ENCODE data around the gene RETSAT.

DNA sequence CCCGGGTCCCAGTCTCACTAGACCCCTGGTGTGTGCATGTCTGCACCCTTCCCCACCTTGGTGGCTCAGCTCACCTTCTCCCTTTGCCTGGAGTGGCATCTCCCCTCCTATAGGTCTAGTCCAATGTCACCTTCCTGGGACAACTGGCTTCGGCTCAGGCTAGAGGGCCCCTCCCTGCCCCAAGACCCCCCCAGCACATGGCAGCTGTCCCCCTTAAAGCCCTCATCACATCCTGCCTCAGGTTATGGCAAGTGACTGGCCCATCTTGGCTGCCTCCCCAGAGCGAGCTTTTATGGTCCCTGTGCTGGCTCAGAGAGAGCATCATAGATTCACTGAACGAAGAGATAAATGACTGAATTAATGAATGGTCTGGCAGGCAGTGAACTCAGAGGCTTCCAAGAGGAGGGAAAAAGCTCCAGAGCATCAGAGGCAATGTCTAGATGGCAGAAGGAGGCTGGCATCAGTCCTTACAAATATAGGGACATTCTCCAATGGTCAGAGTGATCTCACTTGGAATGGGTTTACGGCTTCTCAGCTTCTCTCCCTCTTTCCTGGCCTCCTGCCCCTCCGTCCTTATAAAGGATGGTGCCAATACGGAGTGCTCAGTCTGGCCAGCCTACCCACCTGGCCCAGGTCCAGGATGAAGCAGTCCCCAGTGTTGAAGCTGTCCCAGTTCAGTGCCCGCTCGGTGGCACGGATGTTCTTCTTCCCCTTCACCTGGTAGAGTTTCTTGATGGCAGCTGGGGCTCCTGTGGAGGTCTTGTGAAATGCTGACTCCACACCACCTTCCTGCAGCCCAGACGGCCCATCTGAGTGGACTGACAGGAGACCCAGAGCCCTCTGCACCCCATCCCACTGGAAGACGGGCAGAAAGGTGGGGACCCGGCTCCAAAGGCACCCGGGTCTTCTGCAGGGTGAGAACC lies 46.5 kb upstream of the RETSAT start:
- TF ChIP-seq, protein P1, sequence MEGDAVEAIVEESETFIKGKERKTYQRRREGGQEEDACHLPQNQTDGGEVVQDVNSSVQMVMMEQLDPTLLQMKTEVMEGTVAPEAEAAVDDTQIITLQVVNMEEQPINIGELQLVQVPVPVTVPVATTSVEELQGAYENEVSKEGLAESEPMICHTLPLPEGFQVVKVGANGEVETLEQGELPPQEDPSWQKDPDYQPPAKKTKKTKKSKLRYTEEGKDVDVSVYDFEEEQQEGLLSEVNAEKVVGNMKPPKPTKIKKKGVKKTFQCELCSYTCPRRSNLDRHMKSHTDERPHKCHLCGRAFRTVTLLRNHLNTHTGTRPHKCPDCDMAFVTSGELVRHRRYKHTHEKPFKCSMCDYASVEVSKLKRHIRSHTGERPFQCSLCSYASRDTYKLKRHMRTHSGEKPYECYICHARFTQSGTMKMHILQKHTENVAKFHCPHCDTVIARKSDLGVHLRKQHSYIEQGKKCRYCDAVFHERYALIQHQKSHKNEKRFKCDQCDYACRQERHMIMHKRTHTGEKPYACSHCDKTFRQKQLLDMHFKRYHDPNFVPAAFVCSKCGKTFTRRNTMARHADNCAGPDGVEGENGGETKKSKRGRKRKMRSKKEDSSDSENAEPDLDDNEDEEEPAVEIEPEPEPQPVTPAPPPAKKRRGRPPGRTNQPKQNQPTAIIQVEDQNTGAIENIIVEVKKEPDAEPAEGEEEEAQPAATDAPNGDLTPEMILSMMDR (conservative IDR thresholded peaks at IDR 0.05; ENCODE audit: low read depth, low read length), result no peak
- no peak for TF ChIP-seq EZH2 (IDR thresholded peaks at IDR 0.05; ENCODE audit: borderline replicate concordance, low read depth, low read length, poor library complexity, severe bottlenecking)

Measured in A673 (cell line).